ENCODE measurements around the gene LRP1.

The LRP1 gene

GRCh38 chr12:57194253-57194652, 66.0 kb downstream of the LRP1 start:
- ATAC-seq (no peak), DNase-seq (no peak)

GRCh38 chr12:57195186-57195585, 66.9 kb downstream of the LRP1 start:
- DNase-seq (no peak), ATAC-seq (no peak)

- DNase-seq (no peak), ATAC-seq (no peak)
Observed at GRCh38 chr12:57195611-57196371, 67.5 kb downstream of the LRP1 start.

GRCh38 chr12:57196439-57196838, 68.2 kb downstream of the LRP1 start:
- no peak for DNase-seq
- ATAC-seq, result no peak

- DNase-seq (no peak), ATAC-seq (no peak)
Observed at GRCh38 chr12:57196956-57197355, 68.7 kb downstream of the LRP1 start.

GRCh38 chr12:57198329-57198728, 70.0 kb downstream of the LRP1 start:
- ATAC-seq, result no peak
- DNase-seq, result no peak

- DNase-seq (no peak), ATAC-seq (no peak)
Observed at GRCh38 chr12:57199191-57199590, 70.9 kb downstream of the LRP1 start.

GRCh38 chr12:57200497-57200896, 72.2 kb downstream of the LRP1 start:
- no peak for DNase-seq
- ATAC-seq, result no peak

- ATAC-seq, result no peak
Observed at GRCh38 chr12:57201219-57201618, 72.9 kb downstream of the LRP1 start.

GRCh38 chr12:57201631-57202030, 73.3 kb downstream of the LRP1 start:
- ATAC-seq, result no peak
- DNase-seq, result no peak

More at GRCh38 chr12:57201219-57201618, 72.9 kb downstream of the LRP1 start:
- no peak for DNase-seq

- no peak for ATAC-seq
- DNase-seq, result no peak
Observed at GRCh38 chr12:57202321-57202720, 74.0 kb downstream of the LRP1 start.

GRCh38 chr12:57203201-57203600, 74.9 kb downstream of the LRP1 start:
- ATAC-seq, result no peak
- DNase-seq, result no peak

- ATAC-seq (no peak), DNase-seq (no peak)
Observed at GRCh38 chr12:57203791-57204190, 75.5 kb downstream of the LRP1 start.

GRCh38 chr12:57204454-57204853, 76.2 kb downstream of the LRP1 start:
- DNase-seq, result no peak
- ATAC-seq, result no peak

- no peak for DNase-seq
- ATAC-seq, result no peak
Observed at GRCh38 chr12:57205186-57205585, 76.9 kb downstream of the LRP1 start.

- DNase-seq (no peak), ATAC-seq (no peak)
Observed at GRCh38 chr12:57205931-57206330, 77.6 kb downstream of the LRP1 start.

GRCh38 chr12:57207731-57208630, 79.7 kb downstream of the LRP1 start:
- DNase-seq (no peak), ATAC-seq (no peak)

GRCh38 chr12:57208631-57209282, 80.5 kb downstream of the LRP1 start:
- DNase-seq (no peak), ATAC-seq (no peak)

- no peak for DNase-seq
- ATAC-seq, result no peak
Observed at GRCh38 chr12:57209916-57210315, 81.6 kb downstream of the LRP1 start.

GRCh38 chr12:57210461-57210860, 82.2 kb downstream of the LRP1 start:
- ATAC-seq, result no peak

GRCh38 chr12:57210926-57211692, 82.8 kb downstream of the LRP1 start:
- ATAC-seq, result no peak
- no peak for DNase-seq

More at GRCh38 chr12:57210461-57210860, 82.2 kb downstream of the LRP1 start:
- DNase-seq, result no peak

All from stimulated activated naive CD8-positive, alpha-beta T cell treated with anti-CD3 and anti-CD28 coated beads, Interleukin-15, Interleukin-2, amounts not matched to agents 100 U/mL and 50 U/mL, for 24 hours (primary cell).